Karpas-422 (cell line): Measurements from ENCODE around the gene GALNT2. TPM values are rescaled to one million over a fixed set of nuclear protein-coding genes. Genes with fewer than 3 reads are reported as not detected.

Experiments
- DNase-seq: peaks from one replicate; pipeline ENCODE4 v3.0.0-alpha.2; 2015
- H2AFZ ChIP-seq: fragments of 200-600 bp; sonication (generic); 2 replicates; pipeline ENCODE4 v1.6.1; 2014; ENCODE audit warnings: antibody characterized with exemption, low read length, mixed read lengths
- H3K27ac ChIP-seq: fragments of 200-600 bp; sonication (generic); 2 replicates; pipeline ENCODE4 v1.5.1; 2014; ENCODE audit warnings: mild to moderate bottlenecking, low read length, moderate library complexity
- H3K27me3 ChIP-seq: fragments of 200-600 bp; sonication (generic); 2 replicates; pipeline ENCODE4 v1.6.1; 2014; ENCODE audit warnings: low read length, mixed read lengths
- H3K36me3 ChIP-seq: fragments of 200-600 bp; sonication (generic); 2 replicates; pipeline ENCODE4 v1.6.1; 2014; ENCODE audit warnings: low read length, mixed read lengths; ENCODE audit not compliant: insufficient read depth
- H3K4me1 ChIP-seq: fragments of 200-600 bp; sonication (generic); 2 replicates; pipeline ENCODE4 v1.6.1; 2014; ENCODE audit warnings: mild to moderate bottlenecking, low read length, mixed read lengths
- H3K4me2 ChIP-seq: fragments of 200-600 bp; sonication (generic); 2 replicates; pipeline ENCODE4 v1.6.1; 2014; ENCODE audit warnings: low read length, low read depth, mild to moderate bottlenecking; ENCODE audit not compliant: poor library complexity, severe bottlenecking
- H3K4me3 ChIP-seq: fragments of 200-600 bp; sonication (generic); 2 replicates; pipeline ENCODE4 v1.5.1; 2014; ENCODE audit warnings: mild to moderate bottlenecking, antibody characterized with exemption, low read length, mixed read lengths
- H3K79me2 ChIP-seq: fragments of 200-600 bp; sonication (generic); 2 replicates; pipeline ENCODE4 v1.6.1; 2014; ENCODE audit warnings: mild to moderate bottlenecking, low read length, mixed read lengths
- H3K9ac ChIP-seq: fragments of 200-600 bp; sonication (generic); 2 replicates; pipeline ENCODE4 v1.6.0; 2014; ENCODE audit warnings: low read length
- H3K9me2 ChIP-seq: fragments of 200-600 bp; sonication (generic), shearing (Covaris generic); replicated peaks from 2 replicates; pipeline ENCODE4 v1.6.0; 2014; ENCODE audit warnings: mild to moderate bottlenecking, low read length, moderate library complexity; ENCODE audit not compliant: insufficient read depth
- H3K9me3 ChIP-seq: fragments of 300-700, 200-600 bp; sonication (generic); 2 replicates; pipeline ENCODE4 v1.6.1; 2014; ENCODE audit warnings: low read length, mixed read lengths
- H4K20me1 ChIP-seq: fragments of 200-600 bp; sonication (generic); 2 replicates; pipeline ENCODE4 v1.6.1; 2014; ENCODE audit warnings: mild to moderate bottlenecking, antibody characterized with exemption, low read length, low read depth; ENCODE audit not compliant: insufficient read depth
- total RNA-seq: library from RNA; depleted of rRNA; stranded (reverse); fragments of >200 nt; shearing (Covaris generic); gene quantifications from 2 replicates; pipeline ENCODE4 v1.2.3, GENCODE V29; 2014; ENCODE audit warnings: low replicate concordance

GALNT2 gene
- total RNA-seq, 1 experiment from 2014 or later = 2.7 TPM

GRCh38 chr1:230128569-230129285 is 61.7 kb downstream of the GALNT2 start:
- H3K36me3 ChIP-seq = no peaks in the 10 kb centered on the region
- no peak for DNase-seq
- H3K4me3 ChIP-seq = no peak overlapping the region
- H3K27ac ChIP-seq = no peak overlapping the region
- H3K9me3 ChIP-seq = no peaks in the 10 kb centered on the region
- no peaks in the 10 kb centered on the region for H3K27me3 ChIP-seq
- no peaks in the 10 kb centered on the region for H3K79me2 ChIP-seq
- H3K4me1 ChIP-seq = peaks cover 2% of the 10 kb centered on the region
- no peak overlapping the region for H3K4me2 ChIP-seq
- no peak overlapping the region for H2AFZ ChIP-seq
- H4K20me1 ChIP-seq = peaks cover 34% of the 10 kb centered on the region; the same call in 1 of the 2 replicates
- H3K9me2 ChIP-seq = no peaks in the 10 kb centered on the region
- no peak overlapping the region for H3K9ac ChIP-seq

GRCh38 chr1:230129341-230129740 is 62.3 kb downstream of the GALNT2 start:
- Histone ChIP-seq H4K20me1 (peaks cover 30% of the 10 kb centered on the region; the same call in 1 of the 2 replicates), H3K4me1 (no peaks in the 10 kb centered on the region), H3K27me3 (no peaks in the 10 kb centered on the region), H3K4me2 (no peak overlapping the region), H3K9me2 (no peaks in the 10 kb centered on the region), H3K4me3 (no peak overlapping the region), H3K9ac (no peak overlapping the region), H3K27ac (no peak overlapping the region), H3K9me3 (no peaks in the 10 kb centered on the region), H3K36me3 (no peaks in the 10 kb centered on the region), H3K79me2 (no peaks in the 10 kb centered on the region), H2AFZ (no peak overlapping the region)
- no peak for DNase-seq

- H3K36me3 ChIP-seq = no peaks in the 10 kb centered on the region
- no peak overlapping the region for H3K4me3 ChIP-seq
- no peak overlapping the region for H2AFZ ChIP-seq
- H3K9me2 ChIP-seq = no peaks in the 10 kb centered on the region
- H3K4me1 ChIP-seq = no peaks in the 10 kb centered on the region
- no peak for DNase-seq
- no peak overlapping the region for H3K9ac ChIP-seq
- no peak overlapping the region for H3K27ac ChIP-seq
- peaks cover 22% of the 10 kb centered on the region; the same call in 1 of the 2 replicates for H4K20me1 ChIP-seq
- H3K27me3 ChIP-seq = no peaks in the 10 kb centered on the region
- H3K79me2 ChIP-seq = no peaks in the 10 kb centered on the region
- no peaks in the 10 kb centered on the region for H3K9me3 ChIP-seq
- H3K4me2 ChIP-seq = no peak overlapping the region
Measured at GRCh38 chr1:230130172-230130944, 63.3 kb downstream of the GALNT2 start.

GRCh38 chr1:230131457-230131856 is 64.4 kb downstream of the GALNT2 start:
- Histone ChIP-seq H3K9me2 (no peaks in the 10 kb centered on the region), H3K4me3 (no peak overlapping the region), H4K20me1 (peaks cover 22% of the 10 kb centered on the region; the same call in 1 of the 2 replicates), H3K27me3 (no peaks in the 10 kb centered on the region), H2AFZ (no peak overlapping the region), H3K36me3 (no peaks in the 10 kb centered on the region), H3K4me1 (no peaks in the 10 kb centered on the region), H3K4me2 (no peak overlapping the region), H3K9ac (no peak overlapping the region), H3K27ac (no peak overlapping the region), H3K9me3 (no peaks in the 10 kb centered on the region), H3K79me2 (no peaks in the 10 kb centered on the region)
- DNase-seq = no peak

GRCh38 chr1:230132758-230133157 is 65.7 kb downstream of the GALNT2 start:
- H3K9ac ChIP-seq = no peak overlapping the region
- no peak overlapping the region for H2AFZ ChIP-seq
- H3K9me3 ChIP-seq = no peaks in the 10 kb centered on the region
- no peak overlapping the region for H3K27ac ChIP-seq
- H4K20me1 ChIP-seq = peaks cover 22% of the 10 kb centered on the region; the same call in 1 of the 2 replicates
- no peaks in the 10 kb centered on the region for H3K36me3 ChIP-seq
- DNase-seq = no peak
- no peaks in the 10 kb centered on the region for H3K4me1 ChIP-seq
- H3K4me3 ChIP-seq = no peak overlapping the region
- H3K79me2 ChIP-seq = no peaks in the 10 kb centered on the region
- H3K4me2 ChIP-seq = no peak overlapping the region
- H3K27me3 ChIP-seq = no peaks in the 10 kb centered on the region
- H3K9me2 ChIP-seq = no peaks in the 10 kb centered on the region

GRCh38 chr1:230135726-230136125 is 68.7 kb downstream of the GALNT2 start:
- Histone ChIP-seq H3K4me3 (no peak overlapping the region), H3K4me1 (no peaks in the 10 kb centered on the region), H4K20me1 (peaks cover 16% of the 10 kb centered on the region; the same call in 1 of the 2 replicates), H2AFZ (no peak overlapping the region), H3K9ac (no peak overlapping the region), H3K27me3 (no peaks in the 10 kb centered on the region), H3K36me3 (no peaks in the 10 kb centered on the region), H3K27ac (no peak overlapping the region), H3K79me2 (no peaks in the 10 kb centered on the region), H3K9me3 (no peaks in the 10 kb centered on the region), H3K4me2 (no peak overlapping the region), H3K9me2 (no peaks in the 10 kb centered on the region)
- no peak for DNase-seq

- H3K9me3 ChIP-seq = no peaks in the 10 kb centered on the region
- no peak overlapping the region for H3K4me3 ChIP-seq
- H3K27ac ChIP-seq = no peak overlapping the region
- H3K4me1 ChIP-seq = no peaks in the 10 kb centered on the region
- H3K9me2 ChIP-seq = no peaks in the 10 kb centered on the region
- H2AFZ ChIP-seq = no peak overlapping the region
- DNase-seq = no peak
- H4K20me1 ChIP-seq = peaks cover 10% of the 10 kb centered on the region; the same call in 1 of the 2 replicates
- H3K36me3 ChIP-seq = no peaks in the 10 kb centered on the region
- no peaks in the 10 kb centered on the region for H3K79me2 ChIP-seq
- no peaks in the 10 kb centered on the region for H3K27me3 ChIP-seq
- no peak overlapping the region for H3K4me2 ChIP-seq
- no peak overlapping the region for H3K9ac ChIP-seq
Measured at GRCh38 chr1:230136453-230137336, 69.7 kb downstream of the GALNT2 start.
